Activated CD4-positive, alpha-beta T cell treated with anti-CD3 and anti-CD28 coated beads for 36 hours (primary cell): ENCODE results near the gene POLD4. TPM values are rescaled to one million over a fixed set of nuclear protein-coding genes. Genes with fewer than 3 reads are reported as not detected.

ENCODE experiments used
- ATAC-seq: fragments of 200-7000 bp; cut with Tn5 transposase; one replicate; pipeline ENCODE4 v1.10.0; 2021; ENCODE audit warnings: mild to moderate bottlenecking, moderate library complexity
- CTCF ChIA-PET: fragments of 350-600 bp; sonication (Branson Sonifier 250); formaldehyde crosslinking; loops from one replicate; lab custom pipeline; 2021; ENCODE audit warnings: antibody characterized with exemption; lab: Charles Lee
- POLR2A ChIA-PET: fragments of 350-600 bp; sonication (Branson Sonifier 250); formaldehyde crosslinking; loops from one replicate; lab custom pipeline; 2021; ENCODE audit warnings: antibody characterized with exemption, inconsistent platforms; lab: Charles Lee
- DNase-seq: peaks from one replicate; pipeline ENCODE4 v3.0.0-alpha.2; 2020
- H3K27ac Mint-ChIP-seq: one replicate; pipeline ENCODE4 v1.8.0; 2021; ENCODE audit warnings: mixed read lengths
- H3K27me3 Mint-ChIP-seq: one replicate; pipeline ENCODE4 v1.8.0; 2021; ENCODE audit warnings: mixed read lengths
- H3K36me3 Mint-ChIP-seq: one replicate; pipeline ENCODE4 v1.8.0; 2021; ENCODE audit warnings: low read depth, mixed read lengths
- H3K4me1 Mint-ChIP-seq: one replicate; pipeline ENCODE4 v1.8.0; 2021; ENCODE audit warnings: mixed read lengths
- H3K4me3 Mint-ChIP-seq: one replicate; pipeline ENCODE4 v1.8.0; 2021; ENCODE audit warnings: mild to moderate bottlenecking, moderate library complexity, mixed read lengths
- H3K9me3 Mint-ChIP-seq: one replicate; pipeline ENCODE4 v1.8.0; 2021; ENCODE audit warnings: low read depth, mixed read lengths
- intact Hi-C, 2 experiments: fragments of 100-400 bp; cut with DNase I in 1 of 2; cut with micrococcal nuclease in 1 of 2; formaldehyde crosslinking; loops; one replicate each; pipeline versions ENCODE4 v1.14.2 to v1.15.1; 2022 to 2024; cut with DNase I, micrococcal nuclease
- total RNA-seq, 2 experiments: library from RNA; stranded (reverse); gene quantifications; one replicate each; pipeline ENCODE4 v1.2.3, GENCODE V29; 2021

POLD4 gene
- total RNA-seq, 2 experiments from 2014 or later, result 31.3 to 37.5 TPM

GRCh38 chr11:67308031-67308866 lies 45.1 kb downstream of the POLD4 start:
- ATAC-seq, result no peak
- Mint-ChIP-seq H3K36me3 (no peaks in the 10 kb centered on the region), H3K4me1 (peaks cover 19% of the 10 kb centered on the region), H3K4me3 (no peak overlapping the region), H3K9me3 (no peaks in the 10 kb centered on the region), H3K27me3 (no peaks in the 10 kb centered on the region), H3K27ac (no peak overlapping the region)
- intact Hi-C loops, result no loop called here
- POLR2A ChIA-PET, result interaction anchor here (0.5 kb wide), 1 partner anchor 286 kb away, joined by 3 read pairs; no protein-coding TSS in a partner anchor
- CTCF ChIA-PET, result interaction anchor here (0.8 to 1.2 kb wide), 3 partner anchors 9 to 43 kb away, joined by 3 to 6 read pairs (median 5); no protein-coding TSS in a partner anchor
- no peak for DNase-seq

GRCh38 chr11:67307545-67308001 lies 45.8 kb downstream of the POLD4 start:
- Mint-ChIP-seq H3K4me1 (peaks cover 12% of the 10 kb centered on the region), H3K9me3 (no peaks in the 10 kb centered on the region), H3K36me3 (peaks cover 3% of the 10 kb centered on the region), H3K27ac (no peak overlapping the region), H3K27me3 (no peaks in the 10 kb centered on the region), H3K4me3 (no peak overlapping the region)
- ChIA-PET CTCF (interaction anchor here (1.2 kb wide), 1 partner anchor 10 kb away, joined by 6 read pairs; no protein-coding TSS in a partner anchor), POLR2A (interaction anchor here (0.6 kb wide), 1 partner anchor 9 kb away, joined by 3 read pairs; no protein-coding TSS in a partner anchor)
- no peak for DNase-seq
- intact Hi-C loops, result no loop called here
- ATAC-seq, result no peak

GRCh38 chr11:67306769-67307544 lies 46.4 kb downstream of the POLD4 start:
- H3K27me3 Mint-ChIP-seq, result no peaks in the 10 kb centered on the region
- peaks cover 7% of the 10 kb centered on the region for H3K36me3 Mint-ChIP-seq
- H3K27ac Mint-ChIP-seq, result no peak overlapping the region
- peaks cover 6% of the 10 kb centered on the region for H3K4me1 Mint-ChIP-seq
- no peak overlapping the region for H3K4me3 Mint-ChIP-seq
- CTCF ChIA-PET, result interaction anchor here (1.2 kb wide), 1 partner anchor 10 kb away, joined by 6 read pairs; no protein-coding TSS in a partner anchor
- intact Hi-C loops, result no loop called here
- DNase-seq (no peak), ATAC-seq (no peak)
- H3K9me3 Mint-ChIP-seq, result no peaks in the 10 kb centered on the region
- POLR2A ChIA-PET, result interaction anchor here (0.6 kb wide), 1 partner anchor 8 kb away, joined by 3 read pairs; no protein-coding TSS in a partner anchor

- intact Hi-C loops, result no loop called here
- ATAC-seq, result no peak
- CTCF ChIA-PET, result interaction anchor here (0.8 to 1.8 kb wide), 4 partner anchors 11 to 47 kb away, joined by 3 to 8 read pairs (median 6); no protein-coding TSS in a partner anchor
- H3K27me3 Mint-ChIP-seq, result no peaks in the 10 kb centered on the region
- no peaks in the 10 kb centered on the region for H3K9me3 Mint-ChIP-seq
- H3K4me1 Mint-ChIP-seq, result no peaks in the 10 kb centered on the region
- H3K36me3 Mint-ChIP-seq, result peaks cover 10% of the 10 kb centered on the region
- DNase-seq, result no peak
- POLR2A ChIA-PET, result interaction anchor here (0.7 to 0.9 kb wide), 2 partner anchors 9 to 37 kb away, joined by 5 to 6 read pairs; no protein-coding TSS in a partner anchor
- H3K27ac Mint-ChIP-seq, result no peak overlapping the region
- peak overlapping the region; percentile 52 for H3K4me3 Mint-ChIP-seq
Observed at GRCh38 chr11:67304511-67305113, 48.7 kb downstream of the POLD4 start.

- peak; percentile 47 for DNase-seq
- POLR2A ChIA-PET, result interaction anchor here (0.9 kb wide), 1 partner anchor 36 kb away, joined by 6 read pairs; no protein-coding TSS in a partner anchor
Observed at GRCh38 chr11:67303835-67304411, 49.4 kb downstream of the POLD4 start.

GRCh38 chr11:67303132-67303834 lies 50.1 kb downstream of the POLD4 start, which contains the start of gene SSH3:
SSH3 (plus strand) TSS chr11:67303530; CDS start chr11:67303626, 96 bp downstream.
- peak; percentile 57 for DNase-seq
- CTCF ChIA-PET, result interaction anchor here (0.7 to 2.0 kb wide), 5 partner anchors 10 to 43 kb away, joined by 3 to 7 read pairs (median 5); no protein-coding TSS in a partner anchor

More at GRCh38 chr11:67303835-67304411, 49.4 kb downstream of the POLD4 start:
- peak overlapping the region; percentile 52 for H3K4me3 Mint-ChIP-seq
- no peaks in the 10 kb centered on the region for H3K4me1 Mint-ChIP-seq
- peaks cover 14% of the 10 kb centered on the region for H3K36me3 Mint-ChIP-seq
- H3K27me3 Mint-ChIP-seq, result no peaks in the 10 kb centered on the region
- no peaks in the 10 kb centered on the region for H3K9me3 Mint-ChIP-seq
- intact Hi-C loops, result loop anchor here in 1 of 2 experiments (2.0 kb wide), 1 partner anchor 13 kb away; no protein-coding TSS in a partner anchor
- CTCF ChIA-PET, result interaction anchor here (0.8 to 2.0 kb wide), 6 partner anchors 10 to 48 kb away, joined by 3 to 8 read pairs (median 6); no protein-coding TSS in a partner anchor
- peak; percentile 31 for ATAC-seq
- no peak overlapping the region for H3K27ac Mint-ChIP-seq

GRCh38 chr11:67302571-67303131 lies 50.7 kb downstream of the POLD4 start:
- H3K27me3 Mint-ChIP-seq, result no peaks in the 10 kb centered on the region
- H3K9me3 Mint-ChIP-seq, result no peaks in the 10 kb centered on the region
- no peak for DNase-seq
- POLR2A ChIA-PET, result interaction anchor here (0.8 to 1.2 kb wide), 2 partner anchors 14 to 31 kb away, joined by 4 to 9 read pairs; partner anchors contain the start of gene ANKRD13D
- intact Hi-C loops, result loop anchor here in 1 of 2 experiments (2.0 kb wide), 1 partner anchor 14 kb away; no protein-coding TSS in a partner anchor
- H3K36me3 Mint-ChIP-seq, result peaks cover 21% of the 10 kb centered on the region
- no peak overlapping the region for H3K27ac Mint-ChIP-seq
- H3K4me3 Mint-ChIP-seq, result peak overlapping the region; percentile 19
- CTCF ChIA-PET, result interaction anchor here (0.9 to 2.0 kb wide), 4 partner anchors 10 to 41 kb away, joined by 3 to 7 read pairs (median 4); no protein-coding TSS in a partner anchor
- H3K4me1 Mint-ChIP-seq, result peaks cover 7% of the 10 kb centered on the region
- no peak for ATAC-seq

More at GRCh38 chr11:67303132-67303834, 50.1 kb downstream of the POLD4 start, which contains the start of gene SSH3:
- Mint-ChIP-seq H3K36me3 (peaks cover 18% of the 10 kb centered on the region), H3K4me3 (peak within 1 kb of the TSS; percentile 52), H3K4me1 (peaks cover 5% of the 10 kb centered on the region), H3K27me3 (no peaks in the 10 kb centered on the region), H3K9me3 (no peaks in the 10 kb centered on the region), H3K27ac (no peak within 1 kb of the TSS)
- ATAC-seq, result peak; percentile 76
- POLR2A ChIA-PET, result interaction anchor here (0.8 to 1.2 kb wide), 2 partner anchors 15 to 32 kb away, joined by 4 to 9 read pairs; partner anchors contain the start of gene ANKRD13D
- intact Hi-C loops, result loop anchor here in 1 of 2 experiments (2.0 kb wide), 1 partner anchor 14 kb away; no protein-coding TSS in a partner anchor

GRCh38 chr11:67301951-67302516 lies 51.3 kb downstream of the POLD4 start:
- intact Hi-C loops, result loop anchor here in 1 of 2 experiments (2.0 kb wide), 1 partner anchor 15 kb away; no protein-coding TSS in a partner anchor
- CTCF ChIA-PET, result interaction anchor here (1.4 to 2.0 kb wide), 2 partner anchors 9 to 15 kb away, joined by 5 to 7 read pairs; no protein-coding TSS in a partner anchor
- DNase-seq (no peak), ATAC-seq (no peak)
- Mint-ChIP-seq H3K4me3 (no peak overlapping the region), H3K27ac (no peak overlapping the region), H3K27me3 (no peaks in the 10 kb centered on the region), H3K36me3 (peaks cover 23% of the 10 kb centered on the region), H3K9me3 (no peaks in the 10 kb centered on the region), H3K4me1 (peaks cover 7% of the 10 kb centered on the region)
- POLR2A ChIA-PET, result no interaction called here
